Adipose tissue (tissue), 3 donors: ENCODE measurements around the gene NAALADL2. TPM values are rescaled to one million over a fixed set of nuclear protein-coding genes. Genes with fewer than 3 reads are reported as not detected.
"Not testable (repeated sequence)": the region's sequence is repeated elsewhere in the genome, so short reads cannot be mapped to it uniquely, and the experiment has no call there.

Source experiments
- H3K27ac ChIP-seq: one replicate; pipeline ENCODE4 v1.5.1; 2013; ENCODE audit warnings: low read depth, low read length
- WGBS, 3 donors: extraction: QIAGEN DNeasy Blood & Tissue Kit; methylation state at CpG; one replicate each; pipeline ENCODE4 v1.1.7; 2013; 5-methylcytosine and 5-hydroxymethylcytosine counted together
- polyA plus RNA-seq, 3 donors: library from polyadenylated mRNA; stranded (reverse); fragments of 200-250 nt; gene quantifications; one replicate each; pipeline ENCODE4 v1.2.3, GENCODE V29; 2013
- donor health status: healthy with polysubstance abuse.
- donor health status: Bipolar disorder and iron deficiency.
- donor health status: healthy.

NAALADL2 gene
- polyA plus RNA-seq, 3 donors, result 0.67 to 2.1 (median 0.91) TPM

- WGBS, 3 donors, result 82 to 85% (median 83%) methylated on average over 3 of the region's 3 CpGs
- no peak overlapping the region for H3K27ac ChIP-seq
These were observed 652.2 kb downstream of the NAALADL2 start for GRCh38 chr3:175511219-175511785.

DNA sequence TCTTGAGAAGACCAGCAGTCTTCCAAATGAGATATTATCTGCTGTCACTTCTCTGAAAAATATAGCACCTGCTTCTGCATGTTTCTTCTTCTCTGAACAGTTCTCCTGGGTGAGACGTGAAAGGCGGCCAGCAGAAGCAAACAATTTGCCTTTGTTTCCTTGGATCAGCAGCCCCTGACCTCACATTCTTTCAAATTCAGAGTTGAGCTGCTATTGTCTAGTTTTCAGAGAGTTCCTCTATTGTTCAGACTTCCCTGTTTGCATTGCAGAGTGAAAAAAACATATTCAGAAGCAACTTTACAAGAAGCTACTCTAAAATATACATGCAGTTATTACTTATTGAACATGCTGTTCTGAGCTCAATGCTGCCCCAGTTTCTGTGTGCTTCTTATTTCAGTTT is 653.6 kb downstream of the NAALADL2 start:
- no peak overlapping the region for H3K27ac ChIP-seq
- 38 to 64% (median 62%) methylated on average over 2 of the region's 2 CpGs for WGBS, 3 donors

DNA sequence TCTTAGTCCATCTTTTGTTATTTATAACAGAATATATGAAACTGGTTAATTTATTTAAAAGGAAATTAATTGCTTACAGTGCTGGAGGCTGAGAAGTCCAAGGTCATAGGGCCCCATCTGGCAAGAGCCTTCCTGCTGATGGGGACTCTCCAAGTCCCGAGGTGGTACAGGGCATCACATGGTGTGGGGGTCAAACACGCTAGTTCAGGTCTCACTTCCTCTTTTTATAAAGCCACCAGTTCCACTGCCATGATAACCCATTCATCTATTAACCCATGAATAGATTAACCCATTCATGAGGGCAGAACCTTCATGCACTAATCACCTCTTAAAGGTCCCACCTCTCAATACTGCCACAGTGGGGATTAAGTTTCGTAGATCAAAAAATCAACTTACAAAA is 659.3 kb downstream of the NAALADL2 start:
- 80 to 91% (median 88%) methylated on average over 3 of the region's 3 CpGs for WGBS, 3 donors

GRCh38 chr3:175521406-175521805 is 662.3 kb downstream of the NAALADL2 start:
- 78 to 82% (median 81%) methylated on average over 3 of the region's 3 CpGs for WGBS, 3 donors
- no peak overlapping the region for H3K27ac ChIP-seq

More for the DNA sequence above, 659.3 kb downstream of the NAALADL2 start:
- H3K27ac ChIP-seq, result no peak overlapping the region

GRCh38 chr3:175526191-175526590 is 667.1 kb downstream of the NAALADL2 start:
- 52 to 63% (median 56%) methylated on average over 2 of the region's 2 CpGs for WGBS, 3 donors
- no peak overlapping the region for H3K27ac ChIP-seq

GRCh38 chr3:175526609-175527280 is 667.6 kb downstream of the NAALADL2 start:
- no peak overlapping the region for H3K27ac ChIP-seq
- WGBS, 3 donors, result 35 to 48% (median 40%) methylated on average over 4 of the region's 4 CpGs

GRCh38 chr3:175528693-175529092 is 669.6 kb downstream of the NAALADL2 start:
- not testable (repeated sequence) for H3K27ac ChIP-seq
- 64 to 78% (median 77%) methylated on average over 2 of the region's 2 CpGs for WGBS, 3 donors

DNA sequence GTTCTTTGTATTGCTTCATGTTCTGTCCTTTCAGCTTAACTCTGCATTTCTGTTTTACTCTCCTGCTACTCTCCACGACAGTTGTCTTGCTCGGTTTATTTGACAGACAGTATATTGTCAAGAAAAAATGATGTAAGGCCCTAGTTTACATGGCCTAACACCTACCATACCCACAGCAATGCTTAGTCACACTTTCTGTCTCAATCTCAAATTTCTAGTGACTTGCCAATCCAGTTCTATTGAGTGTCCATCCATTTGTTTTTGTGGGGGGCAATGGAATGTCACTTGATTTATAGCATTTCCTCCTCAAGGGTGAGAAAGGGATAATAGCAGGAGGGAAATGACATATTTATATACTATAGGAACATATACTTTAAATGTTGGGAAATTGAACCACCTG is 676.2 kb downstream of the NAALADL2 start:
- H3K27ac ChIP-seq, result no peak overlapping the region
- 72 to 84% (median 77%) methylated on average over 2 of the region's 2 CpGs for WGBS, 3 donors

DNA sequence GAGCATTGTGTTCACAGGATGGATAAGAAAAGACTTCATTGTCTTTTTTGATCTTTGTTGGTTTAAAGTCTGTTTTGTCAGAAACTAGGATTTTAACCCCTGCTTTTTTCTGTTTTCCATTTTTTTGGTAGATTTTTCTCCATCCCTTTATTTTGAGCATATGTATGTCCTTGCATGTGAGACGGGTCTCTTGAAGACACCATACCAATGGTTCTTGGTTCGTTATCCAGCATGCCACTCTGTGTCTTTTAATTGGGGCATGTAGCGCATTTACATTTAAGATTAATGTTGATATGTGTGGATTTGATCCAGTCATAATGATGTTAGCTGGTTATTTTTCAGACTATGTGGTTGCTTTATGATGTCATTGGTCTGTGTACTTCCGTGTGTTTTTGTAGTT is 687.0 kb downstream of the NAALADL2 start:
- 90 to 94% (median 91%) methylated on average over 4 of the region's 4 CpGs for WGBS, 3 donors
- H3K27ac ChIP-seq, result no peak overlapping the region

- 85 to 90% (median 87%) methylated on average over 1 of the region's 1 CpG for WGBS, 3 donors
- H3K27ac ChIP-seq, result no peak overlapping the region
These were observed 693.8 kb downstream of the NAALADL2 start for GRCh38 chr3:175552929-175553328.

DNA sequence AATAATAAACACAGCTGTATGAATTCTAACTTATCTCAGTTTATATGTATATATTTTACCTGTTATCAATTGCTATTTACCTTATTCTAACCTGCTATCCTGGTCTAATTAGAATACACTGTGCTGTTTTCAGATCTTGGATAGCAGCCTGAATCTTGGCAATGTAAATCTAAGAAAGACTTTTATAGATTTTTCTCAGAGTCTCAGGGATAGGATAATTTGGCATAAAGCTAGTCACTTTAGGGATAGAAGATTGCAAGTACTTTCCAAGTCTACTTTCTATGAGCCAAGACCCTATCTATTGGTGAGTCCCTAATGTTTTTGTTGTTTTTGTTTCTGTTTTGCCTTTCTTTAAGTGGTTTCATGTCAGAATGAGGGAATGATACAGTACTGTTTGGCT is 695.7 kb downstream of the NAALADL2 start:
- H3K27ac ChIP-seq, result no peak overlapping the region

DNA sequence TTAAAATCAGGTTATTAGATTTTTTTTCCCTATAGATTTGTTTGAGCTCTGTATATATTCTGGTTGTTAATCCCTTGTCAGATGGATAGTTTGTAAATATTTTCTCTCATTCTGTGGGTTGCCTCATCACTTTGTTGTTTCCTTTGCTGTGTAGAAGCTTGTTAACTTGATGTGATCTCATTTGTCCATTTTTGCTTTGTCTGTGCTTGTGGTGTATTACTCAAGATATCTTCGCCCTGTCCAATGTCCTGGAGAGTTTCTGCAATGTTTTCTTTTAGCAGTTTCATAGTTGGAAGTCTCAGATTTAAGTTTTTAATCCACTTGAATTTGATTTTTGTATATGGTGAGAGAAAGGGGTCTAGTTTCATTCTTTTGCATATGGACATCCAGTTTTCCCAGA is 699.1 kb downstream of the NAALADL2 start:
- H3K27ac ChIP-seq, result no peak overlapping the region
- 79 to 92% (median 85%) methylated on average over 1 of the region's 1 CpG for WGBS, 3 donors

GRCh38 chr3:175564363-175564762 is 705.2 kb downstream of the NAALADL2 start:
- H3K27ac ChIP-seq, result no peak overlapping the region

GRCh38 chr3:175571096-175571495 is 712.0 kb downstream of the NAALADL2 start:
- no peak overlapping the region for H3K27ac ChIP-seq

- 75 to 77% (median 75%) methylated on average over 2 of the region's 2 CpGs for WGBS, 3 donors
- H3K27ac ChIP-seq, result no peak overlapping the region
These were observed 714.1 kb downstream of the NAALADL2 start for GRCh38 chr3:175573226-175573625.

- no peak overlapping the region for H3K27ac ChIP-seq
- WGBS, 3 donors, result 28 to 74% (median 73%) methylated on average over 1 of the region's 1 CpG
These were observed 721.2 kb downstream of the NAALADL2 start for GRCh38 chr3:175580318-175580717.

DNA sequence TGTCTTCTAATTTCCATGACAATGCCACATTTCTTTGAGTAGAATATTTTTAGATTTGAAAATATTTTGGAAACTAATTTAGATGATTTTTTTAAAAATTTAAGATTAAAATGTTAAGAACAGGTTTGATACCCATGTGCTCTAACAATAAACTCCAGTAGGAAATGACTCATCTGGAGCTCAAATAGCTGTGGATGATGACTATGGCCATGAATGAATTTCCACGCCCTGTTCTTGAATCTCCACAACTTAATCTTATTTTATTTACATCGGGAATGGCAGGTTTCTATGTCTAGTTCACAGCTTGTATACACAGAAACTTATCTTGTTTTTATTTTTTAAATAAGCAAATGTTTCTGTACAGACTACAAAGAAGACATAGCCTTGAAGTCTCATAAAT is 726.8 kb downstream of the NAALADL2 start:
- H3K27ac ChIP-seq, result no peak overlapping the region
- 60 to 89% (median 87%) methylated on average over 2 of the region's 2 CpGs for WGBS, 3 donors

- no peak overlapping the region for H3K27ac ChIP-seq
- 41 to 85% (median 84%) methylated on average over 3 of the region's 3 CpGs for WGBS, 3 donors
These were observed 731.6 kb downstream of the NAALADL2 start for GRCh38 chr3:175590745-175591144.

DNA sequence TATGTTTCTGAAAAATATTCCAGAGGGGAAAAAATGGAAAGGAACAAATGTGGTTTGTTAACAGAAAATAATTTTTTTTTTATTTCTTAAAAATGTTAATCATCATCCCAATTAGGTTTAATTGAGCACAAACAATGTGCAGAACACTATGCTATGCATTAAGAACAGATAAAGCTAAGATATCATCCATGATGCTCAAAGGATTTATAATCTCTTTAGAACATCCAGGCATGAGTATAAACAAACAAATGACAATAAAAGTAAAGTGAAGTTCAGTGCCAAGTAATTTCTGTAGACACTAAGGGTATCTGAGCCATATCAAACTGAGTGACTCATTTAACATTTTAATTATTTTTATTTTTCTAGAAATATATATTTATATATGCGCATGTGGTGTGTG is 732.2 kb downstream of the NAALADL2 start:
- 95 to 100% (median 100%) methylated on average over 1 of the region's 1 CpG for WGBS, 3 donors
- H3K27ac ChIP-seq, result no peak overlapping the region

GRCh38 chr3:175593331-175593730 is 734.2 kb downstream of the NAALADL2 start:
- no peak overlapping the region for H3K27ac ChIP-seq
- WGBS, 3 donors, result 77 to 92% (median 79%) methylated on average over 1 of the region's 1 CpG
